PC-3 (cell line): ENCODE data around the gene CRTC1.

Experiments
- CTCF ChIP-seq: fragments of 300-600 bp; sonication (generic); conservative IDR thresholded peaks from 2 replicates; pipeline ENCODE4 v1.5.1; 2017; ENCODE audit warnings: antibody characterized with exemption, low read depth, mild to moderate bottlenecking, low read length
- EZH2 ChIP-seq: fragments of 300-600 bp; sonication (generic); IDR thresholded peaks from one replicate; pipeline ENCODE4 v1.6.1; 2017; ENCODE audit warnings: antibody characterized with exemption, mild to moderate bottlenecking, low read length; ENCODE audit not compliant: unreplicated experiment
- EZH2phosphoT487 ChIP-seq: fragments of 300-600 bp; sonication (generic); IDR thresholded peaks from 2 replicates; pipeline ENCODE4 v1.6.1; 2018; ENCODE audit warnings: mild to moderate bottlenecking, antibody characterized with exemption, low read length, borderline replicate concordance

GRCh38 chr19:18738961-18739690 lies 55.6 kb downstream of the CRTC1 start:
- no peak for TF ChIP-seq CTCF
- TF ChIP-seq EZH2, result no peak
- TF ChIP-seq EZH2phosphoT487, result no peak
